ENCODE measurements around the gene ALX3. TPM values are rescaled to one million over a fixed set of nuclear protein-coding genes. Genes with fewer than 3 reads are reported as not detected.

Gene ALX3
- not detected in 2 replicates for total RNA-seq

GRCh38 chr1:110070671-110071242, at the start of gene ALX3:
Gene ALX3, minus strand, starts transcription at chr1:110070672. Its CDS starts 60 bp downstream, at chr1:110070612.

GRCh38 chr1:110112143-110112542, 41.7 kb upstream of the ALX3 start, which contains the start of gene UBL4B:
Gene UBL4B, plus strand, starts transcription at chr1:110112443. Its CDS starts 92 bp downstream, at chr1:110112535.

GRCh38 chr1:110034451-110035235, 35.8 kb downstream of the ALX3 start, which contains the start of gene STRIP1:
Gene STRIP1, plus strand, starts transcription at chr1:110034624. Its CDS starts 14 bp downstream, at chr1:110034638.

Other genes with a start within 250 kb of the ALX3 start
- 16.1 and 22.7 TPM in 2 replicates for gene CSF1, start 159.8 kb downstream of the ALX3 start, total RNA-seq
- gene AHCYL1, start 85.9 kb downstream of the ALX3 start, total RNA-seq = 43.5 and 64.5 TPM in 2 replicates
- 25.9 and 32.6 TPM in 2 replicates for gene STRIP1, start 36.0 kb downstream of the ALX3 start, total RNA-seq
- gene UBL4B, start 41.8 kb upstream of the ALX3 start, total RNA-seq = not detected in 2 replicates
- under 0.01 TPM in 2 replicates for gene SLC6A17, start 79.8 kb upstream of the ALX3 start, total RNA-seq
- gene KCNC4, start 139.6 kb upstream of the ALX3 start, total RNA-seq = 1.6 and 4.1 TPM in 2 replicates

Data from mesangial cell (primary cell).